Neural cell (in vitro differentiated cells): ENCODE measurements around the gene ESPL1. TPM values are rescaled to one million over a fixed set of nuclear protein-coding genes. Genes with fewer than 3 reads are reported as not detected.

Source experiments
- H2AFZ ChIP-seq: fragments of 200-600, 300-800 bp; sonication (generic), shearing (Covaris generic); 2 replicates; pipeline ENCODE4 v1.6.0; 2014; ENCODE audit warnings: low read depth, mild to moderate bottlenecking, antibody characterized with exemption, low read length, moderate library complexity
- H3F3A ChIP-seq: fragments of 200-600 bp; shearing (Covaris generic); 2 replicates; pipeline ENCODE4 v1.6.1; 2016; ENCODE audit warnings: mild to moderate bottlenecking, moderate library complexity, mixed read lengths, antibody characterized with exemption, low read length; ENCODE audit not compliant: insufficient read depth, poor library complexity, severe bottlenecking
- H3K27ac ChIP-seq: fragments of 200-600, 300-800 bp; sonication (generic), shearing (Covaris generic); 2 replicates; pipeline ENCODE4 v1.5.1; 2014; ENCODE audit warnings: mild to moderate bottlenecking, low read length, moderate library complexity
- H3K27me3 ChIP-seq: fragments of 300-800, 200-600 bp; sonication (generic), shearing (Covaris generic); 2 replicates; pipeline ENCODE4 v1.6.0; 2014; ENCODE audit warnings: mild to moderate bottlenecking, low read depth, low read length, moderate library complexity; ENCODE audit not compliant: insufficient read depth
- H3K36me3 ChIP-seq: fragments of 300-800, 200-600 bp; sonication (generic), shearing (Covaris generic); 2 replicates; pipeline ENCODE4 v1.5.1; 2014; ENCODE audit warnings: mild to moderate bottlenecking, antibody characterized with exemption, low read length, moderate library complexity; ENCODE audit not compliant: insufficient read depth
- H3K4me2 ChIP-seq: fragments of 300-800, 200-600 bp; sonication (generic), shearing (Covaris generic); 2 replicates; pipeline ENCODE4 v1.6.0; 2014; ENCODE audit warnings: mild to moderate bottlenecking, low read length
- H3K4me3 ChIP-seq: fragments of 300-800, 200-600 bp; sonication (generic), shearing (Covaris generic); 2 replicates; pipeline ENCODE4 v1.5.1; 2014; ENCODE audit warnings: mild to moderate bottlenecking, low read length, moderate library complexity
- H3K79me2 ChIP-seq: fragments of 200-600 bp; shearing (Covaris generic); replicated peaks from 2 replicates; pipeline ENCODE4 v1.6.0; 2014; ENCODE audit warnings: mild to moderate bottlenecking, low read length, moderate library complexity; ENCODE audit not compliant: insufficient read depth
- H3K9ac ChIP-seq: fragments of 300-800, 200-600 bp; sonication (generic), shearing (Covaris generic); 2 replicates; pipeline ENCODE4 v1.6.1; 2016; ENCODE audit warnings: mild to moderate bottlenecking, low read length, mixed read lengths
- H3K9me2 ChIP-seq: fragments of 200-600 bp; shearing (Covaris generic); 2 replicates; pipeline ENCODE4 v1.6.1; 2016; ENCODE audit warnings: mild to moderate bottlenecking, low read length, mixed read lengths; ENCODE audit not compliant: insufficient read depth
- H3K9me3 ChIP-seq: fragments of 200-600, 300-800 bp; sonication (generic), shearing (Covaris generic); 2 replicates; pipeline ENCODE4 v1.6.1; 2016; ENCODE audit warnings: mild to moderate bottlenecking, mixed run types, low read length, moderate library complexity, mixed read lengths
- H4K20me1 ChIP-seq: fragments of 200-600 bp; shearing (Covaris generic); 2 replicates; pipeline ENCODE4 v1.6.1; 2016; ENCODE audit warnings: mild to moderate bottlenecking, mixed run types; ENCODE audit not compliant: insufficient read depth
- EZH2 ChIP-seq: fragments of 200-600, 300-800 bp; shearing (Covaris generic), sonication (generic); IDR thresholded peaks from 2 replicates; pipeline ENCODE4 v1.6.1; 2014; ENCODE audit warnings: antibody characterized with exemption, low read length, borderline replicate concordance, mild to moderate bottlenecking; ENCODE audit not compliant: insufficient read depth, poor library complexity, severe bottlenecking
- MXI1 ChIP-seq: fragments of 450-650 bp; conservative IDR thresholded peaks from 2 replicates; pipeline ENCODE4 v1.6.1; 2014; ENCODE audit warnings: antibody characterized with exemption, mild to moderate bottlenecking; ENCODE audit not compliant: poor library complexity, severe bottlenecking
- POLR2AphosphoS5 ChIP-seq: IDR thresholded peaks from 2 replicates; pipeline ENCODE4 v1.6.1; 2012
- RAD21 ChIP-seq: fragments of 450-650 bp; conservative IDR thresholded peaks from 2 replicates; pipeline ENCODE4 v1.6.1; 2014; ENCODE audit warnings: antibody characterized with exemption, mild to moderate bottlenecking, moderate library complexity
- SMC3 ChIP-seq: fragments of 450-650 bp; conservative IDR thresholded peaks from 2 replicates; pipeline ENCODE4 v1.6.1; 2014; ENCODE audit warnings: antibody characterized with exemption, mild to moderate bottlenecking, moderate library complexity; ENCODE audit not compliant: poor library complexity
- TAF1 ChIP-seq: IDR thresholded peaks from 2 replicates; pipeline ENCODE4 v1.6.1; 2012; ENCODE audit warnings: low read depth
- polyA plus RNA-seq: library from polyadenylated mRNA; depleted of rRNA; stranded (reverse); fragments of >200 nt; gene quantifications from 2 replicates; pipeline ENCODE4 v1.2.3, GENCODE V29; 2014
- TF ChIP-seq, protein P1 (sequence below): fragments of 450-650 bp; IDR thresholded peaks from 2 replicates; pipeline ENCODE4 v1.5.1; 2014; ENCODE audit warnings: antibody characterized with exemption, mild to moderate bottlenecking, moderate library complexity; ENCODE audit not compliant: poor library complexity, severe bottlenecking
- TF ChIP-seq, protein P2 (sequence below): IDR thresholded peaks from 2 replicates; pipeline ENCODE4 v1.6.1; 2012; ENCODE audit warnings: borderline replicate concordance

ESPL1 gene
- polyA plus RNA-seq, 1 donor from 2014 or later, result 0.33 TPM

DNA sequence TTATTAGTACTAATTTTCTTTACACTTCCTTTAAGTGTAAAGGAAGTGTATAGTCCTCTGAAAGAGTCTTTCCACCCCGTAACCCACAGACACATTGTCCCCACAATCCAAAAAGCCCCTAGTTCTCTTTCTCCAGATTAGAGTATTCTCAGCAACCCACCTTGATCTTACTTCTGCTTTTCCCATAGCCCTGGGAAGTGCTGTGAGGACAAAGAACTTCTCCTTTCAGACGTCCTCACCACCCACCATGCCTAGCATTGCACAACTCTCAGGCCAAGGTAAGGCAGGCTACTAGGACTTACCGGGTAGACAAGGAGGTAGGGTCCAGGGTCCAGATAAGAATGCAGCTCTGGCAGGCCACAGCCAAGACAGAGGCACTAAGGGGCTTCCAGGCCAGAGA, 45.9 kb downstream of the ESPL1 start:
- H3K36me3 ChIP-seq, result no peaks in the 10 kb centered on the region
- no peaks in the 10 kb centered on the region for H3K9me3 ChIP-seq
- no peak overlapping the region for H3K27ac ChIP-seq
- no peaks in the 10 kb centered on the region for H3F3A ChIP-seq
- no peak for TF ChIP-seq POLR2AphosphoS5
- TF ChIP-seq SMC3, result no peak
- no peak for TF ChIP-seq TAF1
- TF ChIP-seq, protein P1, sequence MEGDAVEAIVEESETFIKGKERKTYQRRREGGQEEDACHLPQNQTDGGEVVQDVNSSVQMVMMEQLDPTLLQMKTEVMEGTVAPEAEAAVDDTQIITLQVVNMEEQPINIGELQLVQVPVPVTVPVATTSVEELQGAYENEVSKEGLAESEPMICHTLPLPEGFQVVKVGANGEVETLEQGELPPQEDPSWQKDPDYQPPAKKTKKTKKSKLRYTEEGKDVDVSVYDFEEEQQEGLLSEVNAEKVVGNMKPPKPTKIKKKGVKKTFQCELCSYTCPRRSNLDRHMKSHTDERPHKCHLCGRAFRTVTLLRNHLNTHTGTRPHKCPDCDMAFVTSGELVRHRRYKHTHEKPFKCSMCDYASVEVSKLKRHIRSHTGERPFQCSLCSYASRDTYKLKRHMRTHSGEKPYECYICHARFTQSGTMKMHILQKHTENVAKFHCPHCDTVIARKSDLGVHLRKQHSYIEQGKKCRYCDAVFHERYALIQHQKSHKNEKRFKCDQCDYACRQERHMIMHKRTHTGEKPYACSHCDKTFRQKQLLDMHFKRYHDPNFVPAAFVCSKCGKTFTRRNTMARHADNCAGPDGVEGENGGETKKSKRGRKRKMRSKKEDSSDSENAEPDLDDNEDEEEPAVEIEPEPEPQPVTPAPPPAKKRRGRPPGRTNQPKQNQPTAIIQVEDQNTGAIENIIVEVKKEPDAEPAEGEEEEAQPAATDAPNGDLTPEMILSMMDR, result no peak
- no peak for TF ChIP-seq RAD21
- no peak for TF ChIP-seq EZH2
- TF ChIP-seq, protein P2, sequence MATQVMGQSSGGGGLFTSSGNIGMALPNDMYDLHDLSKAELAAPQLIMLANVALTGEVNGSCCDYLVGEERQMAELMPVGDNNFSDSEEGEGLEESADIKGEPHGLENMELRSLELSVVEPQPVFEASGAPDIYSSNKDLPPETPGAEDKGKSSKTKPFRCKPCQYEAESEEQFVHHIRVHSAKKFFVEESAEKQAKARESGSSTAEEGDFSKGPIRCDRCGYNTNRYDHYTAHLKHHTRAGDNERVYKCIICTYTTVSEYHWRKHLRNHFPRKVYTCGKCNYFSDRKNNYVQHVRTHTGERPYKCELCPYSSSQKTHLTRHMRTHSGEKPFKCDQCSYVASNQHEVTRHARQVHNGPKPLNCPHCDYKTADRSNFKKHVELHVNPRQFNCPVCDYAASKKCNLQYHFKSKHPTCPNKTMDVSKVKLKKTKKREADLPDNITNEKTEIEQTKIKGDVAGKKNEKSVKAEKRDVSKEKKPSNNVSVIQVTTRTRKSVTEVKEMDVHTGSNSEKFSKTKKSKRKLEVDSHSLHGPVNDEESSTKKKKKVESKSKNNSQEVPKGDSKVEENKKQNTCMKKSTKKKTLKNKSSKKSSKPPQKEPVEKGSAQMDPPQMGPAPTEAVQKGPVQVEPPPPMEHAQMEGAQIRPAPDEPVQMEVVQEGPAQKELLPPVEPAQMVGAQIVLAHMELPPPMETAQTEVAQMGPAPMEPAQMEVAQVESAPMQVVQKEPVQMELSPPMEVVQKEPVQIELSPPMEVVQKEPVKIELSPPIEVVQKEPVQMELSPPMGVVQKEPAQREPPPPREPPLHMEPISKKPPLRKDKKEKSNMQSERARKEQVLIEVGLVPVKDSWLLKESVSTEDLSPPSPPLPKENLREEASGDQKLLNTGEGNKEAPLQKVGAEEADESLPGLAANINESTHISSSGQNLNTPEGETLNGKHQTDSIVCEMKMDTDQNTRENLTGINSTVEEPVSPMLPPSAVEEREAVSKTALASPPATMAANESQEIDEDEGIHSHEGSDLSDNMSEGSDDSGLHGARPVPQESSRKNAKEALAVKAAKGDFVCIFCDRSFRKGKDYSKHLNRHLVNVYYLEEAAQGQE, result no peak
- H3K9ac ChIP-seq, result no peak overlapping the region
- no peaks in the 10 kb centered on the region for H3K27me3 ChIP-seq
- H4K20me1 ChIP-seq, result no peaks in the 10 kb centered on the region
- H3K9me2 ChIP-seq, result no peaks in the 10 kb centered on the region
- no peak overlapping the region for H2AFZ ChIP-seq
- H3K4me3 ChIP-seq, result no peak overlapping the region
- no peak overlapping the region for H3K4me2 ChIP-seq
- H3K79me2 ChIP-seq, result no peaks in the 10 kb centered on the region

DNA sequence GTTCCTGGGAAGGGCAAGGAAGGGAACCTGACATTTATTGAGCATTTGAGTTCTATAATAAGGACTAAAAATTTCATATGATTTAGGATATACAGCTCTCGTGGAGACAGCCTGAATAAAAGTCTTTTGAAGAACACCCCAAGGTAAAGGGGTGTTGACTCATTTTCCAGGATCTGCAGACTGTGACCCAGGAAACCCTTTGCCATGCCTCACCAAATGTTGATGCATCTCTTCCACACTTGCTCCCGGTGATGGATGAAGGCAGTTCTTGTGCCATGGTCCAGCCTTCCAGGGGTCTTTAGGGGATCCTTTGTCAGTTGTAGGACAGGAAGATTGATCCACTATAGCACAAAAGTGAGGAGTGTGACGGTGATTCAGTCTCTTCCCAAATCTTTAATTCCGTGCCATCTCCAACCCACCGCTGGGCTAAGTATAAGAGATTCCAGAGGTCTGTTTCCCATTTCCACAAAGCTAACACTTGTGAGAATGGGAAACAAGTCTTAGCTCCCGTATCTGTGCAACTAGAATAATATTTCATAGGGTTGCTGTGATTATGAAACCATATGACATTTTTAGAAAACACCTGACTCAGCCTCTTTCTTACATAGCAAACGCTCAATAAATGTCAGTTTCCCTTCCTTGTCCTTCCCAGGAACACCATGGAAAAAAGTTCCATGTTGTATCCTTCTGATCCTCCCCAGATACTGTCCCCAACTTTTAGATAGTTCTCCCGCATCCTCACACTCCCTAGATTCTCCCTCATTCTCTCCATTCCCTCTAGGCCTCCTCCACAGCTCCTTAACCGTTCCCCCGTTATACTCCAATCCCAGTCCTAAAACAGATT, 52.5 kb downstream of the ESPL1 start:
- peak overlapping the region; percentile 98 for H3K4me3 ChIP-seq
- H3K9me2 ChIP-seq, result no peaks in the 10 kb centered on the region
- peak overlapping the region; percentile 65 for H3K4me2 ChIP-seq
- H3F3A ChIP-seq, result no peaks in the 10 kb centered on the region
- peak overlapping the region; percentile 95 for H2AFZ ChIP-seq
- H3K36me3 ChIP-seq, result no peaks in the 10 kb centered on the region
- no peaks in the 10 kb centered on the region for H4K20me1 ChIP-seq
- H3K27me3 ChIP-seq, result peaks cover 15% of the 10 kb centered on the region
- no peaks in the 10 kb centered on the region for H3K9me3 ChIP-seq
- H3K27ac ChIP-seq, result peak overlapping the region; percentile 93
- no peaks in the 10 kb centered on the region for H3K79me2 ChIP-seq
- no peak for TF ChIP-seq MXI1
- TF ChIP-seq, protein P2, result no peak
- TF ChIP-seq TAF1, result no peak
- H3K9ac ChIP-seq, result peak overlapping the region; percentile 83
